Stimulated activated CD8-positive, alpha-beta memory T cell treated with anti-CD3 and anti-CD28 coated beads, Interleukin-4, amount 100 ng/mL, for 1 hour (primary cell): ENCODE results near the gene CAMTA1.

ENCODE experiments used
- DNase-seq, 2 donors: peaks; one replicate each; pipeline ENCODE4 v3.0.0-alpha.2; 2020; ENCODE audit warnings: low read depth in 2 of 2, low spot score in 1 of 2

Gene CAMTA1

DNA sequence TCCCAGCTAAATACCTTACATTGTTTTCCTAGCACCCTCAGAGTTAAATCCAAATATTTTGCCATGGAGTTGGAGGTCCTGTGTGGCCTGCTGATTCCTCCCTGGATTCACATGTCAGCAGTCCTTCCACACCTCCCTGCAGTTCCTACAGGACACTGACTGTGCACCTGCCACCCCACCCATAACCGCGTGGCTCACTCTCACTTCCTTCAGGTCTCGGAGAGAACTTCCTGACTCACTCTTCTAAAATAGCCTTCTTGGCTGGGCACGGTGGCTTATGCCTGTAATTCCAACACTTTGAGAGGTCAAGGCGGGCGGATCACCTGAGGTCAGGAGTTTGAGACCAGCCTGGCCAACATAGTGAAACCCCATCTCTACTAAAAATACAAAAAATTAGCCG, 8.4 kb upstream of the CAMTA1 start:
- no peak for DNase-seq

GRCh38 chr1:6777813-6778212, 7.4 kb upstream of the CAMTA1 start:
- no peak for DNase-seq

DNA sequence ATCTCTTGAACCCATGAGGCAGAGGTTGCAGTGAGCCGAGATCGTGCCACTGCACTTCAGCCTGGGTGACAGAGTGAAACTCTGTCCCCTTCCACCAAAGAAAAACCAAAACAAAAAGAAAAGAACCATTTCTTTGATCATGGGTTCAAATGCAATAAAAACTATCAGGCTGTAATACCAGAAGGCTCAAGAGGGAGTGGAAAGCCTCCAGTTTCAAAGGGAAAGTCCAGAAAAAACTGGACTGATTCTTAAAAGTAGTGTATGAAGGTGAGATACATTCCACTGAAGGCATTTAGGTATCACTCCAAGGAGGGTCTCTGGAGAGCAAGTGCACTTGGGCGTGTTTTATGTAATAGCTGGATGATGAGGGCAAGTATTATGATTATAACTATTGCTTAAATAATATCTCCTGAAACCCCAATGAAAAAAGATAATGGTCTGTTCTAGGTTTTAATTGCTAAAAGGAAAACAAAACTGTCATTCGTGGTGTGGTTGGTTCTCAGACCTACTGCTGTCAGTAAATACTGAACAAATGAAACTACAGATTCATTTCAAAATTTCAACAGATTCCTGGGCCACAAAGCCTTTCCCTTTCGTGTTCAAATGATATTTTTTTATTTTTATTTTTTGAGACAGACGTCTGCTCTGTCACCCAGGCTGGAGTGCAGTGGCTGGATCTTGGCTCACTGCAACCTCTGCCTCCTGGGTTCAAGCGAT, 6.0 kb upstream of the CAMTA1 start:
- no peak for DNase-seq

DNA sequence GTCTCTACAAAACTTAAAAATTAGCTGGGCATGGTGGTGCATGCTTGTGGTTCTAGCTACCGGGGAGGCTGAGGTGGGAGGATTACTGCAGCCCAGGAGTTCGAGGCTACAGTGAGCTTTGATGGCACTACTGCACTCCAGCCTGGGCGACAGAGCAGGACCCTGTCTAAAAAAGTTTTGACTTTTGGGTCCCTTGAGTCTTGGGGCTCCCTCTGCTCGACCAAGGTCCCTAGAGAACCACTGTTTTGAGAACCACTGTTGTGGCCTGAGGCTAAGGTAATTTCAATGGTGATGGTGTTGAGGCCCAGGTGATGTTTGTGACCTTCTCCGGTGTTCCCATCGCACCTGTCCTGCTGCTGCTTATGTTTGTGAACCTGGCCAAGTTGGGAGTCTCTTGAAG, 3.1 kb upstream of the CAMTA1 start:
- no peak for DNase-seq

DNA sequence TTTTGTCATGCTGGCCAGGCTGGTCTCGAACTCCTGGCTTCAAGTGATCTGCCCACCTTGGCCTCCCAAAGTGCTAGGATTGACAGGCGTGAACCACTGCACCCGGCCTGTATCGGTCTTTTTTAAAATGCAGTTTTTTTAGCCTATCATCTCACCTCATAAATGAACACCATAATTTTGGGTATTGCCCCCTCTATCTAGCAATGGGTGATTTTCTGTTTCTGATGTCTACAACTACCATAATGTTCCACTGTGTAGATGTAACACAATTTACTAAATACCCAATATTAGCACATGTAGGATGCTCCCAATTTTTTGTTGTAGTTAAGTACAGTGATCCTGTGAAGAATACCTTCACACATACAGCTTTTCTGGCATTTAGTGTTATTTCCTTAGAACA, 2.0 kb upstream of the CAMTA1 start:
- no peak for DNase-seq

DNA sequence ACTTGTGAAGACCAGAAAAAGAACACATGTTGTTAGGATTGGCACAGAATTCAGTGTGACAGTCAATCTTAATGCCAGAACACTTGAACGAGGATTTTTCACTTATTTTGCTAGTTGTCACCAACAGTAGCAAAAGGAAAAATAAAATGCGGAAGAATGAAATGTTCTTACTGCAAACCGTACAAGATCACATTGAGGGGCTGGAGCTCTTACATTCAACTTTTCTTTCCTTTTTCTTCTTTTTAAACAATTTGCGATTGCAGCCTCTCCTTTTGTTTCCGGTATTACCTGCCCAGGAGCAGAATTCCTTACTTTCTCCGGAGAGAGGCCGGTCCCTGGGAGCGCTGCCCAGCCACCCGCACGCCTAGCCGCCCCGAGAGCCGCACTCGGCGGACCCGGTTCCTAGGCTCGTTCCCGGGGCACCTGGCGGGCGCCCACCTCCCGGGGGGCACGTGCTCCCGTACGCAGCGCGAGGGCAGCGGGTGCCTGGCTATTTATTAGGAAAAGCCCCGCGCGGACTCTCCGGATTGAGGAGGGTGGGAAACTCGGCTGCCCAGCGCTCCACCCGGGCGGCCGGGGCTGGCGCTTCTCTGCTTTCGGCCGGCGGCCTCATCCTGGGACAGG, 1.2 kb upstream of the CAMTA1 start:
- no peak for DNase-seq

DNA sequence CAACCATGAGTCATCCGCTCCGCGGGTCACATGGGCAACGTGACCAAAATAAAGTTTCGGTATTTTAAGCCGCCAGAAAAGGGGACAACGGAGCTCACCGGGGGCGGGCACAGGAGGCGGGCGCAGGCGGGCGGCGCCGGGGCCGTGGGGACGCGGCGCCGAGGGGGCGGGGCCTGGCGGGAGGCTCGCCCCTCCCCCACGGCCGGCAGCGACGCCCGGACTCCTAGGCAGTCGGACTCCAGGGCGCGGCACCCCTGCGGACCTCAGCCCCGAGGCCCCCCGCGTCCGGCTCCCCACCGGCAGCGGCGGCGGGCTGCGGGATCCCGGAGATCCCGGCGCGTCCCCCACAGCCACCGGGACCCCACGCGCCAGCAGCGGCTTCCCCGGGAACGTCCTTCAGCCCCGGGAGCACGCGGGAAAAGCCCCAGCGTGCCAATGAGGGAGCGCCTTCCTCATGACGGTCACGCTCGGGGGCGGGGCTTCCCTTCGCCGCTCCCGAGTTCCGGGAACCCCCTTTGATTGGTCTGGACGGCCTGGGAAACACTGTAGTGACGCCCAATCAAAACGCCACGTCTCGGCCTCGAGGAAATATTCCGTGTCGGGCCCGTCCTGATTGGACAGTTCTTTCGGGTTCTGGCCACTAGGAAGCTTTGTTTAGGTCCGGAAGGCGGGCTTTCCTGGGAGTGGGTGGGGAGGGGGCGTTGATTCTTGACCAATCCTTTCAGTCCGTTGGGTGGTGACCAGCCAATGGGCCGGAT, 515 bp upstream of the CAMTA1 start:
- DNase-seq = peak; percentile 91 to 99

DNA sequence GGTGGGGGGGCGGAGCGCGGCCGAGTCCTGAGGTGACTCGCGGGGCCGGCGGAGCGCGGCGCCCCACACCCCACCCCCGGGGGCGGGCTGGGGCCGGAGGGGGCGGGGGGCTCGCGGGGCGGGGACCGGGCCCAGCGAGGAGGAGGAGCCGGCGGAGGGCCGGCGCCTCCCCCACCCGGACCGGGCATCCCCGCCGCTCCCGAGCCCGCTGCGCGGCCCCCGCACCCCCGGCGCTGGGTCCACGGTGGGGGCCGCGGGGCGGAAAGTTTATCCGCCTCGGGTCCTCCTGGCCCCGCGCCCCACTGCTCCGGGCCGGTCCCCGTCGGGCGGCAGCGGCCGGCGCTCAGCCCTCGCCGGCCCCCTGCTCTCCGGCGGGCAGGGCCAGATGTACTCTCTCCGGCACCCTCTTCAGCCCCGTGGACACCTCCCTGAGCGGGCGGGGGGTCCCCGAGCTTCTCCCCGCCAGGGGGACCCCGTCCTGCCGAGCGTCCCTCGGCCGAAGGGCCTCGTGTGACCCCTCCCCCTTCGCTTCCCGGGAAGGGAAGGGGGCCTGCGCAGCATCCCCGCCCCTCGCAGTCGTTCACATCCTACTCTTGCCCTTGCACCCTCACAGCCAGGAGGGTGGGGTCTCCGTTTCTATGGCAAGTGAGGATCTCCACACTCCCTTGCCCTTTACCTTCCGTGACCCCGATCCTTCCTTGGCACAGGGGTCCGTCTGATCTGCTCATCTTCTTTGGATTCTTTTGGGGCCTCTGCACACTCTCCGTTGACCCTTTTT, 663 bp downstream of the CAMTA1 start:
- peak in 1 of 2 donors; percentile 9 for DNase-seq

DNA sequence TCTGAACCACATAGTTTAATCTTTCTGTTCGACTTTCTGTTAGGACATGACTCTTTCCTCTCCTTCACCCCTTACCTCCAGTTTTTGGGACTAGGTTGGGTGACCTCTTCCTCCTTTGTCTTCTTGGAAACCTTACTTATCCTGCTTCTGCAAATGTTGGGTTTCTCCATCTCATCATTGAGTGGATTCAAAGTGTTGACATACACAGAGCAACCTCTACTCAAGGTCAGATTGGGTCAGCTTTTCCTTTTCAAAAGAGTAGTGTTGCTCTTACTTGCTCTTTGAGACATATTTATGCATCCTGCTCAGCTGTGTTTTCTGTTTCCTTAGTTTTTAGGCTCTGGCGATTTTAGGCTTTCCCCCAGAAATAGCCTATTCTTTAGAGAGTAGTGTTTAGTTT, 3.7 kb downstream of the CAMTA1 start:
- DNase-seq = no peak

GRCh38 chr1:6790146-6790545, 4.9 kb downstream of the CAMTA1 start:
- DNase-seq = no peak

DNA sequence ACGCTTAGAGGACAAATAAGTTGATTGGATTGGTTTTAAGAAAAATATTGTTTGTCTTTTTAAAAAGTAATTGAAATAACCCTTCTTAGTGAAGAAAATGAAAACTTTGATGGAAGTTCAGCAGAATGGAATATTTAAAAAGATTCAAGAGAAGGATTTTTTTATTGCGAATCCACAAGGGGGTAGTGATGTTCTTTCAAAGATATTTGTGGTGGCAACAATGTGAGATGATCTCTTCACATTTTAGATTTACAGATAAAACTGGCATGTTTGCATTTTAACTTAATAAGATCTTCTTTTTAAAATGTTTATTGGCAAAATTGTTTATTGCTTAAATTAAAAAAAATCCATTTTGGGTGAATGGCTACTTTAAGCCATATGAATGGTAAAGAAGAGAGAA, 8.9 kb downstream of the CAMTA1 start:
- no peak for DNase-seq

DNA sequence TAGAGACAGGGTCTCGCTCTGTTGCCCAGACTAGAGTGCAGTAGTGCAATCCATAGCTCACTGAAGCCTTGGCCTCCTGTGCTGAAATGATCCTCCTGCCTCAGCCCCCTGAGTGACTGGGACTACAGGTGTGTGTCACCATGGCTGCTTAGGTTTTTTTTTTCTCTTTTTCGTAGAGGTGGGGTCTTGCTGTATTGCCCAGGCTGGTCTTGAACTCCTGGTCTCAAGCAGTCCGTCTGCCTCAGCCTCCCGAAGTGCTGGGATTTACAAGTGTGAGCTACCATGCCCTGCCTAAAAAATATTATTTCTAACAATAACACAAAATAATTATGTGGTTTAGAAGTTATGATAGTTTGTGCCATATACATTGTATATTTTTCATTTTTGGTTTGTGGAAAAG, 9.9 kb downstream of the CAMTA1 start:
- DNase-seq = no peak

- DNase-seq = no peak
Measured at GRCh38 chr1:6795661-6796060, 10.4 kb downstream of the CAMTA1 start.

DNA sequence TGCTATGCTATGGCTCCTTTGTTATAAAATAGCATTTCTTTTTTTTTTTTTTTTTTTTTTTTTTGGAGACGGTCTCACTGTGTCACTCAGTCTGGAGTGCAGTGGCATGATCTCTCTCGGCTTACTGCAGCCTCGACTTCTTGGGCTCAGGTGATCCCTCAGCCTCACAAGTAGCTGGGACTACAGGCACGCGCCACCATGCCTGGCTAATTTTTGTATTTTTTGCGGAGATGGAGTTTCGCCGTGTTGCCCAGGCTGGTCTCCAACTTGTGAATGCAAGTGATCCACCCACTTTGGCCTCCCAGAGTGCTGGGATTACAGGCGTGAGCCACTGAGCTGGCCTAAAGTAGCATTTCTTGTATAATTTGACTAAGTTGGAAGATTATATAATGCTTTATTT, 10.8 kb downstream of the CAMTA1 start:
- no peak for DNase-seq

DNA sequence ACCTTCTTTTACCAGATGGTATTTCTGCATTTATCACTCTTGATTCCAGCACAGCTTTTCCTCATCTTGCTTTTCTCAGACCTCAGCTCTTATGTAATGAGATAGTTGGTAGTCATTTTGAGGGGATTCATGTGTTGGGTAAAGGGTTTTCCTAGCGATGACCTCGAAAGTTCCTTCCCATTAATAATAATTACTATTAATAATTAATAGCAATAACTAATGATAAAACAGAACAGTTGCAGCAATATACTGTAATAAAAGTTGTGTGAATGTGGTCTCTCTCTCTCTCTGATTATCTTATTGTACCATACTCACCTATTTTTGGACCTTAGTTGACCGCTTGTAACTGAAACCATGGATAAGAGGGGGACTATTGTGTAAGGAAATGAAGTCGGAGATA, 14.2 kb downstream of the CAMTA1 start:
- no peak for DNase-seq

GRCh38 chr1:6800745-6801144, 15.5 kb downstream of the CAMTA1 start:
- DNase-seq = no peak

- DNase-seq = no peak
Measured at GRCh38 chr1:6801199-6801598, 15.9 kb downstream of the CAMTA1 start.

DNA sequence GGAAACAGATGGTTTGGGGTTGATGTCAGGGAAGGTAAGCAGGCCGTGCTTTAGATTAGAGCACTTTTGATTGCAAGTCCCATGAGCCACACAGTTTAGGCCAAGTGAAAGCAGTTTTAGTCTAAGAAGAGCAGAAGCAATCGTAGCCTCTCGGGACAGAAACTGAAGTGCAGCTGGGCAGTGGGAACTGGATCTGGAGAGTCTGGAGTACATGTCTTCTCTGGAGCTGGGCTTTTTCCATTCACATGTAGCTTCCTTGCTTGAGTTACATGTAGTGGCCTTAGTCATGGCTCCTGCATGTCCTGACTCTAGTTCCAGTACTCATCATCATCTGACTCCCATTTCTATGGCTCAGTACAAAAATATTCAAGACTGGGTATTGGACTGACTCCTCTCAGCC, 16.7 kb downstream of the CAMTA1 start:
- DNase-seq = no peak

GRCh38 chr1:6802454-6802853, 17.2 kb downstream of the CAMTA1 start:
- no peak for DNase-seq

GRCh38 chr1:6802893-6803292, 17.6 kb downstream of the CAMTA1 start:
- no peak for DNase-seq

DNA sequence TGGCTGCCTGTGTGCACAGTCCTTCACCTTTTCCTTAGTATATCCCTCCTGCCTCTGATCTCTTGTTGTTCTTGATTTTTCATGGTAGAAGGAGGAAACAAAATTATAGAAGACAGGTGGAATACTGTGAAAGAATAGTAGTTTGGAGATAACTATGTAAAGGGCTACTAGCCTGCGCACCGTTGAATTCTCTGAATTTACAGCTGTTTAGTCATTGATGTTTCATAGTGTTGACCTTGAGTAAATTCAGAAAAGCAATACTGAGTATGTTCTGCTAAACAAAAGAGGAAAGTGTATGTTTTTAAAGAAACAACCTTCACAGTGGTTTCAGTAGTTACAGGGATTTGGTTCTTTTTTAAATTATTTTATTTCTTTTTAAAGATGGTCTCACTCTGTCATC, 18.1 kb downstream of the CAMTA1 start:
- DNase-seq = no peak

- no peak for DNase-seq
Measured at GRCh38 chr1:6805004-6805416, 19.8 kb downstream of the CAMTA1 start.
